Activated CD8-positive, alpha-beta memory T cell treated with anti-CD3 and anti-CD28 coated beads, Interleukin-2, amount 50 U/mL, for 1 hour (primary cell): ENCODE measurements around the gene GATD1.

Experiments
- DNase-seq: peaks from one replicate; pipeline ENCODE4 v3.0.0-alpha.2; 2020; ENCODE audit errors: extremely low read depth

The GATD1 gene

DNA sequence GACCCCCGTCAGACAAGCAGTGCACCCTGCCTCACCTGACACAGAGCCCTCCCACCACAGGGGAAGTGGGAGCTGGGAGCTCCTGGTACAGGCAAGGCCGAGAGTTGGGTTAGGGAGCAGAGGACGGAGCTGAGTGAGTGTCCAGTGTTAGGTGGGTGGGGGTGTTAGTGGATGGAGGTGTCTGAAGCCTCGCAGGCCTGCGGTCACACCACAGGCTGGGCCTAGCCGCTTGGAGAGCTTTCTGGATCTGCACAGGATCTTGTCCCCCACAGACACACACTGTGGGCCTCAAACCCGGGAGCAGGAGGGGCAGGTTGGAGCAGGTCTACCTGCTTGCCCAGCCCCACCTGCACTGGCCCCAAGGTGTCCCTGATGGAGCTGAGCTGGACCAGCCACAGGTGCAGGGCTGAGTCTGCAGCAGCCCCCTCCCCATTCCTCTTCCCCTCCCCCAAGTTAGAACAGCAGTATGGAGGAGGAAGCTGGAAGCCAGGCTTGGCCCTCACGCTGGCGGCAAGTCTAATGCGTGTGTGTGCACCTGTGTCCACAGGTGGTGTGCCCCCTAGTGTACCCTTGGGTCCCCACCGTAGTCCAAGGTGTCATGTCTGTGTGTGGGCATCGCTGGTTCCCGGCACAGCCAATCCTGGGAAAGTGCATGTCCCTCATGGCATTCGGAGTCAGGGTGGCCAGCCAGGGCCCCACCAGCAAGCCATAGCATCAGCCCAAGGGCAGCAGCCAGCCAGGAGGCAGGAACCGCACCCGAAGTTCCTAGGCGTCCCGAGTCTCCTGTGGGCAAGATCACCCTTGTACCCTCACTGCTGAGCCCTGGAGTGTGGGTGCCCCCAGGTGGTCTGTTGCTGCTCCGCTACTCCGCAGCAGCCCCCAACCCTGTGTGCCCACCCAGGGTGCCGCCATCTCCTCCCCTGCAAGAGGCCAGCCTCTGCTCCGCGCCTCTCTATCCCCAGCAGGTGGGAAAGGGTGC, 2.0 kb upstream of the GATD1 start:
- DNase-seq, result no peak

- DNase-seq, result no peak
These were observed 563 bp downstream of the GATD1 start for GRCh38 chr11:776561-777287.

- no peak for DNase-seq
These were observed 1.1 kb downstream of the GATD1 start for GRCh38 chr11:776263-776560.

DNA sequence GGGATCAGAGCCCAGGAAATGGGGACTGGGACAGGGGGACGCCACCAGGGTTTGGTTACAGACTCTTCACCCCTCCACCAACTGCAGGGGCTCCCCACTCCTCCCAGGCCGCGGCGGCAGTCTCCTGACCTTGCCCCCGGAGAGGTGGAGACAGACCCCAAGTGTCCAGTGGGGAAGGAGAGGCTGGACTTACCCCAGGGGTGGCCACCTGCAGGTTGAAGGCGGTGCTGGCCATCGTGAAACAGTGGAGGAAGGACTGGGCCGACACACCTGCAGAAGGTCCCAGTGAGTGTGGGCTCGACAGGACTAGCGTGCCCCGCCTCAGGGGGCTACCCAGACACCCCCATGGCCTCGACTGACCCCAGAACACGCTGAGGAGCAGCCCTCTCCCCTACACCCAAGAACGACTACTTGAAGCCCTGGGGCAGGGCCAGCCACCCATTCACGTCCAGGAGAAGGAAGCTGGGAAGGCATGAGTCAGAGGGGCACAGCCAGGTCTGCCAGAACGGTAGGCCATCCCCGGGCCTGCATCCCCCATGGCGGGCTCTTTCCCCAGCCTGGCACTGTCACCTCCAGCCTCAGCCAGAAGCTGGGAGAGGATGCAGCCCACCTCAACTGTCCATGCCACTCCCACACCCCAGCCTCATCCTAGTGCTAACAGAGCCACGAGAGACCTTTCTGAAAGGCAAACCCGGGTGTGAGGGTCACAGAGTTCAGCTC, 2.3 kb downstream of the GATD1 start:
- DNase-seq, result no peak

- no peak for DNase-seq
These were observed 3.5 kb downstream of the GATD1 start for GRCh38 chr11:773830-774229.

GRCh38 chr11:773425-773824, 3.9 kb downstream of the GATD1 start:
- DNase-seq, result no peak

GRCh38 chr11:772429-773390, 4.6 kb downstream of the GATD1 start:
- no peak for DNase-seq

- no peak for DNase-seq
These were observed 5.6 kb downstream of the GATD1 start for GRCh38 chr11:771617-772204.

DNA sequence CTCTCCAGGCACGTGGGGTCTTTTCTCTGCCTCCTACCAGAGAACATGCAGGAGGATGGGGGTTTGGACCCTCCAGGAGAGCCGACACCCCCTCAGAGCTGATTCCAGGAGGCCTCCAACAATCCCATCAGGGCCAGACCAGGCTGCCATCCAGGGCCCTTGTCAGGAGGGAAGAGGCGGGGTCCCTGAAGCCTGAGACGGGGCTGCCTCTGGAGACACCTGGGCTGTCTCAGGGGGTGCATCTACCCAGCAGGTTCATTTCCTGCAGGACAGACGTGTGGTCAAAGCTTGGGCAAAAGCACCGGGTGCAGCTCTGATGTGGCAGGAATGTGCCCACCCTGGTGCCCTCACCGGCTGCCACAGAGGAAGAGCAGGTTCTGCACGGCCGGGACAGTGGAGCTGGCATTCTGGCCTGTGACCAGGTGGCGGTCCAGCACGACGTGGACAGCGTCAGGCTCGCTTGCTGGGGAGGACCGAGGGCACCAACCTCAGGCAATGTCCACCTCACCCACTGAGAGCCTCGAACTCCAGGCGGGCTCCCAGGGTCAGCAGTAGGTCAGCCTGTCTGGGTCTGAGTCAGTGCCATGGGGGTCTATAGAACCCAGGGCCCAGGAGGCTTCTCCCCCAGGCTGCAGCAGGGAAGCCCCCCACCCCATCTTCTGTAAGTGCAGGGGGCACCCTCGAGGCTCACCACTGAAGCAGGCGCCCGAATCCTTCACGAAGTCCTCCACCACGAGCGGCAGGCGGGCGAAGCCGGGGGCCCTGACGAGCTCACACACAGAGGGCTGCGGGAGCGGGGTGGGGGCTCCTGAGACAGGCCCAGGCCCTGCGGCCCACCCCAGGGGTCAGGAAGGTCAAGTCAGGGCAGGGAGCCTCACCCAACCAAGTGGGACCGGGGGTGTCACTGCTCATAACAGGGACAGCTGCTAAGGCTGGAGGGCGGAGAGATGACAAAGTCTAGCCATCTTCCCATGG, 6.4 kb downstream of the GATD1 start:
- no peak for DNase-seq

- DNase-seq, result no peak
These were observed 7.2 kb downstream of the GATD1 start for GRCh38 chr11:769887-770641.

DNA sequence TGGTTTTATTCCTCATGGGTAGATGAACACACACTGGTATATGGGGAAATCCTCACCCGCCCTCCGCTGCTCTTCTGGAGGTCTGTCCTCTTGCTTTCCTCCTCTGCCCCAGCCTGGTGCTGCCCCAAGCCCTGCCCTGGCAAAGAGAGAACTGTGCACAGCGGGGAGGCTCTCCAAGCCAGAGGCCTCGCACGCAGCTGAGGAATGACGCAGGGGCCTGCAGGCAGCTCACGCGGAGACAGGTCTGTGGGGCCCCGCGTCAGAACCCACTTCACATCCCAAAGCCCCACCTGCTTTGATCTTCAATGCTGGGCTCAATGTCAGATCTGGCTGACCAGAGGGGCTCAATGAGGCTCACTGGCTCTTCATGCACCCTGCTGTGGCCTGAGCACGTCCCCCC, 10.0 kb downstream of the GATD1 start:
- DNase-seq, result no peak

- no peak for DNase-seq
These were observed 10.4 kb downstream of the GATD1 start for GRCh38 chr11:766936-767210.

DNA sequence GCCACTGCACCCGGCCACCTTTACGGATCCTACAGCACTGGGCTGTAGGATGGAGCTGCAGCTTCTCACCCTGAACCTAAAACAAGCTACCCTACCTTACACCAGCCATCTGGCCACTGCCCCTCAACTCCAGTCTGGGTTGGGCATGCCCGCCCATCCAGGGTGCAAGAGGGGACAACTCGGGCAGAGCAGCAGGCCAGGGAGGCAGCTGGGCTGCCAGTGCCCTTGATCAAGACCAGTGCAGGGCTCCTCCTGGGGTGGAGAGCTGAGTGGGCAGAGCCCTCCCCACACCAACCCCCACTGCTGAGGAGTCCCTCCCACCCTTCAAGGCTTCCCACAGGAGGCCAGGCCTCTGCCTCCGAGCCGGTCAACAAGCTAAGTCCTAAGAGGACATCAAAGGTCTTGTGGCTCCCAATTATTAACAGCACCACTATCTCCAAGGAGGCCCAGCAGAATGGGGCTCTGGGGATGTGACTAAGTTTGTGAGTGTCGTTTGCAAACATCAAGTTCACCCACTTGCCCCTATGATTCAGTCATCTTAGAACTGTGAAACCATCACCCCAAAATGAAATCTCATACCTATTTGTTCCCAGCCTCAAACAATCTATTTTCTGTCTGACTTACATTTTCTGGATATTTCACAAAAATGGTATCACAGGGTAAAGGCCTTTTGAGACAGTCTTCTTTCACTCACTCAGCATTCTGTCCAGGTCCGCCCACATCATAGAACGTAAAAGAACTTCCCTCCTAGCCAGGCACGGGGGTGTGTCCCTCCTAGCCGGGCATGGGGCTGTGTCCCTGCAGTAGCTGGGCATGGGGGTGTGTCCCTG, 11.0 kb downstream of the GATD1 start:
- no peak for DNase-seq

- no peak for DNase-seq
These were observed 11.5 kb downstream of the GATD1 start for GRCh38 chr11:765802-766091.

DNA sequence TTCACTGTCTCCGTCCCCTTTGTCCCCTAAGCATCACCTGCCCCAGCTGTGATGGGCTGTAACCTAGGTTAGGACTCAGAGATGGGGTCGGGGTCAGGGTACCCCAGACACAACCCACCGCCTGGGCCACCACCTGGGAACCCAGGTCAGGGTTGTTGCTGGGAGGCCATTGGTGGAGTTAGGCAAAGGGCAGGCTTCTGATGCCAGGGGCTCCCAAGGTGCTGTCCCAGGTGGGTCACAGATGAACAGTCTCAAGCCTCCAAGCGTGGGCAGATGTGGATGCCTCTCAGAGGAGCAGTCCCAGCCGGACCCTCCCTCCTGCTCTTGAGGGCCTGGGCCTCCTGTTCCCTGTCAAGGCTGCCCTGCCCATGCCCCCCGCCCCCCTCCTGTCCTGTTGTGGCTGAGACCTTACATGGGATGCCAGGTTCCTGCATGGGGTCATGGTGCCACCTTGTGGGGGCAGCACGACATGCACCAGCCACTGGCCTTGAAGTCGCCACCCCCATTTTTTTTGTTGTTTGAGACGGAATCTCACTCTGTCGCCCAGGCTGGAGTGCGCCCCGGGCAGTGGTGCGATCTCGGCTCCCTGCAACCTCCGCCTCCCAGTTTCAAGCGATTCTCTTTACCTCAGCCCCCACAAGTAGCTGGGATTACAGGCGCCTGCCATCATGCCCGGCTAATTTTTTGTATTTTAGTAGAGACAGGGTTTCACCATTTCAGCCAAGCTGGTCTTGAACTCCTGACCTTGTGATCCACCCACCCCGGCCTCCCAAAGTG, 12.1 kb downstream of the GATD1 start:
- DNase-seq, result peak; percentile 32

DNA sequence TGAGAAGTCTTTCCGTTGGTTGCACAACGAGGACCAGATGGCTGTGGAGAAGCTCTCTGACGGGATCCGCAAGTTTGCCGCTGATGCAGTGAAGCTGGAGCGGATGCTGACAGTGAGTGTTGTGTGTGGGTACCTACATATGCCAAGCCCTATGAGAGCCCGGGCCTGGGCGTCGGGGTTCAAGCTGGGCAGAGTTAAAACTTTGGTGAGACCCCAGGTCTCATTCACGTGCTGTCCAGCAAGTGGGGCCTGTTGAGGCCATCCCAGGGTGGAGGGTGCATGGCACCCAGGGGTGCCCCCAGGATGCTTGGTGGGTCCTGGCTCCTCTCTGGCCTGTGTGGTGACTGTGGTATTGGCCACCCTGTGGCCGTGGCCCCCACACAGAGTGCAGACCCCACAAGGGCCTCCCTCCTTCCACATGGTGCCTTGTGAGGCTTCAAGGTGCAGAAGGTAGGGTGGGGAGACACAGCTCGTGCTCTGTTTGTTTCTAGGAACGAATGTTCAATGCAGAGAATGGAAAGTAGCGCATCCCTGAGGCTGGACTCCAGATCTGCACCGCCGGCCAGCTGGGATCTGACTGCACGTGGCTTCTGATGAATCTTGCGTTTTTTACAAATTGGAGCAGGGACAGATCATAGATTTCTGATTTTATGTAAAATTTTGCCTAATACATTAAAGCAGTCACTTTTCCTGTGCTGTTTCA, 12.8 kb downstream of the GATD1 start:
- DNase-seq, result no peak
